ENCODE results near the gene SELL.

SELL gene

GRCh38 chr1:169698976-169699375, 12.4 kb downstream of the SELL start:
- Histone ChIP-seq H3K27me3 (ENCODE audit: low read length) (no peaks in the 10 kb centered on the region), H3K9ac (ENCODE audit: low read length) (no peak overlapping the region), H3K9me3 (ENCODE audit: insufficient read depth, low read length) (no peaks in the 10 kb centered on the region), H3K79me2 (ENCODE audit: insufficient read depth, low read length) (no peaks in the 10 kb centered on the region), H3K4me2 (ENCODE audit: low read depth, low read length, poor library complexity, severe bottlenecking) (no peak overlapping the region), H2AFZ (ENCODE audit: low read depth, low read length, severe bottlenecking) (no peak overlapping the region), H3F3A (ENCODE audit: insufficient read depth) (peaks cover 25% of the 10 kb centered on the region), H3K36me3 (ENCODE audit: low read length) (no peaks in the 10 kb centered on the region), H3K4me3 (ENCODE audit: insufficient read depth, low read length, poor library complexity, severe bottlenecking) (no peak overlapping the region), H3K9me2 (replicated peaks; ENCODE audit: insufficient read depth, low read length) (no peaks in the 10 kb centered on the region), H4K20me1 (ENCODE audit: low read depth, low read length) (no peaks in the 10 kb centered on the region), H3K27ac (ENCODE audit: low read depth, low read length) (no peak overlapping the region)
- no peak for TF ChIP-seq EZH2phosphoT487 (conservative IDR thresholded peaks at IDR 0.05; ENCODE audit: low read length)
- no peak for TF ChIP-seq CTCF (IDR thresholded peaks at IDR 0.05; ENCODE audit: insufficient read depth, low read length, poor library complexity, severe bottlenecking)

GRCh38 chr1:169697755-169698154, 13.7 kb downstream of the SELL start:
- Histone ChIP-seq H3K4me3 (ENCODE audit: insufficient read depth, low read length, poor library complexity, severe bottlenecking) (no peak overlapping the region), H3K79me2 (ENCODE audit: insufficient read depth, low read length) (no peaks in the 10 kb centered on the region), H4K20me1 (ENCODE audit: low read depth, low read length) (no peaks in the 10 kb centered on the region), H3K9ac (ENCODE audit: low read length) (no peak overlapping the region; the same call in 1 of the 2 replicates), H3K27me3 (ENCODE audit: low read length) (no peaks in the 10 kb centered on the region), H3K9me2 (replicated peaks; ENCODE audit: insufficient read depth, low read length) (no peaks in the 10 kb centered on the region), H3K36me3 (ENCODE audit: low read length) (no peaks in the 10 kb centered on the region), H3F3A (ENCODE audit: insufficient read depth) (peaks cover 37% of the 10 kb centered on the region), H3K27ac (ENCODE audit: low read depth, low read length) (peak overlapping the region; percentile 96), H2AFZ (ENCODE audit: low read depth, low read length, severe bottlenecking) (peak overlapping the region; percentile 4), H3K9me3 (ENCODE audit: insufficient read depth, low read length) (no peaks in the 10 kb centered on the region), H3K4me2 (ENCODE audit: low read depth, low read length, poor library complexity, severe bottlenecking) (peak overlapping the region; percentile 38)
- TF ChIP-seq EZH2phosphoT487 (conservative IDR thresholded peaks at IDR 0.05; ENCODE audit: low read length) (no peak), CTCF (IDR thresholded peaks at IDR 0.05; ENCODE audit: insufficient read depth, low read length, poor library complexity, severe bottlenecking) (no peak)

- Histone ChIP-seq H2AFZ (ENCODE audit: low read depth, low read length, severe bottlenecking) (peak overlapping the region; percentile 8), H3K4me3 (ENCODE audit: insufficient read depth, low read length, poor library complexity, severe bottlenecking) (no peak overlapping the region), H3K27ac (ENCODE audit: low read depth, low read length) (peak overlapping the region; percentile 96)
These were observed 14.9 kb downstream of the SELL start for GRCh38 chr1:169696273-169697100.

More at GRCh38 chr1:169696273-169697100, 14.9 kb downstream of the SELL start:
- 0 out of 2 replicates have a peak overlapping the region, but pooled peaks have one; percentile 6 for H3K9ac ChIP-seq (ENCODE audit: low read length)
- H3K27me3 ChIP-seq (ENCODE audit: low read length), result no peaks in the 10 kb centered on the region
- H3K36me3 ChIP-seq (ENCODE audit: low read length), result no peaks in the 10 kb centered on the region
- H3F3A ChIP-seq (ENCODE audit: insufficient read depth), result peaks cover 42% of the 10 kb centered on the region
- TF ChIP-seq EZH2phosphoT487 (conservative IDR thresholded peaks at IDR 0.05; ENCODE audit: low read length) (no peak), CTCF (IDR thresholded peaks at IDR 0.05; ENCODE audit: insufficient read depth, low read length, poor library complexity, severe bottlenecking) (no peak)
- H3K4me2 ChIP-seq (ENCODE audit: low read depth, low read length, poor library complexity, severe bottlenecking), result peak overlapping the region; percentile 38
- H4K20me1 ChIP-seq (ENCODE audit: low read depth, low read length), result no peaks in the 10 kb centered on the region
- no peaks in the 10 kb centered on the region for H3K79me2 ChIP-seq (ENCODE audit: insufficient read depth, low read length)
- H3K9me2 ChIP-seq (replicated peaks; ENCODE audit: insufficient read depth, low read length), result no peaks in the 10 kb centered on the region
- no peaks in the 10 kb centered on the region for H3K9me3 ChIP-seq (ENCODE audit: insufficient read depth, low read length)

Measured in SU-DHL-6 (cell line).